ENCODE results near the gene ESF1.
A peak's percentile ranks its signal among the peaks of the same experiment; 100 is the strongest.

The ESF1 gene

DNA sequence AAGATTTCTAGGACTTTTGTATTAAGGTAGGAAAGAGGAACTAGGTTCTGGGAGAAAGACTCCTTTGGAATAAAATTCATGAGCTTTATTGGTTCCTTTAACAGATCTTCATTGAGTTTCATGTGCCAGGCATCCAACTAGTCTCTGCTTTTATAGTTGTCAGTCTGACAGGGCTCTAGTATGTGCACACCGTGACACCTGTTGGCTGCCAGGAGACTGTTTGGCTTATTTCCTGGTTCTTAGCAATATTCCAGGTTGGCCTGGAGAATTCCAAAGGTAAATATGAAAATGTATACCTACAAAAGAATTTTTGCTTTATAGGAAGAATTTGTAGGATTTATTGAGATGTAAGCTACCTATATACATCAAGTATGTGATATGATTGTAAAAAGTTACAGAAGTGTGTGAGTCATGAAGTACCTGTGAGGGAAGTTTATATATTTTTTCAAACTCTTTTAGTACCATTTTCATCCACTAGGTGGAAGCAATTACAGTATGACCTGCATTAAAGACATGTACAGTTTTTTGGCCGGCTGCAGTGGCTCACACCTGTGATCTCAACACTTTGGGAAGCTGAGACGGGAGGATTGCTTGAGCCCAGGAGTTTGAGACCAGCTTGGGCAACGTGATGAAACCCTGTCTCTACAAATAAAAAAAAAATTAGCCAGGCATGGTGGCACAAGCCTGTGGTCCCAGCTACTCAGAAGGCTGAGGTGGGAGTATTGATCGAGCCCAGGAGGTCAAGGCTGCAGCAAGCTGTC is 35.3 kb upstream of the ESF1 start:
- H3K4me3 ChIP-seq (replicated peaks; ENCODE audit: low read depth, low read length) = no peak overlapping the region
- peak; percentile 30 for TF ChIP-seq CTCF (IDR thresholded peaks at IDR 0.05; ENCODE audit: low read depth, low read length, missing control alignments)
- DNase-seq (ENCODE audit: extremely low read depth, low read depth) = peak; percentile 32

GRCh38 chr20:13817342-13817741 is 32.6 kb upstream of the ESF1 start:
- no peak for TF ChIP-seq CTCF (IDR thresholded peaks at IDR 0.05; ENCODE audit: low read depth, low read length, missing control alignments)
- no peak overlapping the region for H3K4me3 ChIP-seq (replicated peaks; ENCODE audit: low read depth, low read length)
- DNase-seq (ENCODE audit: extremely low read depth, low read depth) = no peak

DNA sequence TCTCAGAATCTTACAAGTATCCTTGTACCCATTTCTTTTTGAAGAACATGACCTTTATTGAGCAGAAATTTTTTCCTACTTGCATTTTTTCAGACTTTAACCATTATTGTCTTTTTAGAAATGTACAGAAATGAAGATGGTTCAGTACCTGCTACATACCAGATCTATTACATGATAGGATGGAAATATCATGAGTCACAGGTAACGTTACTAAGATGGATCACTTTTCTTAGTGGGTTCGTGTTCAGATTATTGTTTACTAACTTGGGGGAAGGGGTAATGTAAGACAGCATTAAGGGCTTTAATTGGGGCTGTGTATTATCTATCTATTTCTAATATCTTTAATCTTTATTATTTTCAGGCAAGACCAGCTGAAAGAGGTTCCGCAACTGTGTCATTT is 32.0 kb upstream of the ESF1 start:
- no peak for DNase-seq (ENCODE audit: extremely low read depth, low read depth)
- no peak overlapping the region for H3K4me3 ChIP-seq (replicated peaks; ENCODE audit: low read depth, low read length)
- no peak for TF ChIP-seq CTCF (IDR thresholded peaks at IDR 0.05; ENCODE audit: low read depth, low read length, missing control alignments)

DNA sequence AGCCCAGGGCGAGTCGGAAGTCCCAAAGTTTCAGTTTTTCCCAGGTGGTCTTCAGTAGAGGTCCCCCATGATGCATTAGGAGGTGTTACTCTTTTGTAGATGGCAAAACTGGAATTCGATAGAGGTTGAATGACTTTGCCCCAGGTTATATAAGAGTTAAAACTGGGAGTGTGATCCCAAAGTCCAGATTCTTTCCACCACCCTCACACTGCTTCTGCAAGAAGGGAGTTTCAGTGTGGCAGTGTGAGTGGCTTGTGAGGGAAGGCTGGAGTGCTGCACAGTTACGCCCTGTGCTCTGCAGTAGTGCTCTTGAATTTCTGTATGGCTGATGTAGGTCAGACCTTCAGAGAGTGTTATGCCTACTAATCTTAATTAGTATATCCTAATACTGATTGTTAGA is 30.0 kb upstream of the ESF1 start:
- no peak overlapping the region for H3K4me3 ChIP-seq (replicated peaks; ENCODE audit: low read depth, low read length)
- no peak for DNase-seq (ENCODE audit: extremely low read depth, low read depth)
- TF ChIP-seq CTCF (IDR thresholded peaks at IDR 0.05; ENCODE audit: low read depth, low read length, missing control alignments) = no peak

DNA sequence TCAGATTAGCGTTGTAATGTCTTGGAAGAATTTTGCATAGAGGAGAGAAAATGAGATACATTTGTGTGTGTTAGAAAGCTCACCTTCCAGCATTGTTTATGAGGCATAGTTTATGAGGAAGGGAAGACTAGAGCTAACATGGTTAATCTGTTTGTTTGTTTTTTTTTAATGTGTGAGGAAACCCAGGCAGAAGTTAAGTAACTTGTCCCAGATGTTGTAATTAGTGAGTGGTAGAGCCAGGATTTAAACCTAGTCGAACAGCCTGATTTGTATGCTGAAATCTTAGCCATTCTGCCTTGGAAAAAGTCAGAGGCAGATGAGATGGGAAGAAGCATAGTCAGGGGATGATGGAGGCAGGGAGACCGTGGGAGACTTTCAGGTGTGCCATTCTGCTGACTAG is 29.2 kb upstream of the ESF1 start:
- DNase-seq (ENCODE audit: extremely low read depth, low read depth) = no peak
- TF ChIP-seq CTCF (IDR thresholded peaks at IDR 0.05; ENCODE audit: low read depth, low read length, missing control alignments) = no peak
- H3K4me3 ChIP-seq (replicated peaks; ENCODE audit: low read depth, low read length) = no peak overlapping the region

GRCh38 chr20:13810446-13810845 is 25.7 kb upstream of the ESF1 start:
- H3K4me3 ChIP-seq (replicated peaks; ENCODE audit: low read depth, low read length) = no peak overlapping the region
- TF ChIP-seq CTCF (IDR thresholded peaks at IDR 0.05; ENCODE audit: low read depth, low read length, missing control alignments) = no peak
- no peak for DNase-seq (ENCODE audit: extremely low read depth, low read depth)

DNA sequence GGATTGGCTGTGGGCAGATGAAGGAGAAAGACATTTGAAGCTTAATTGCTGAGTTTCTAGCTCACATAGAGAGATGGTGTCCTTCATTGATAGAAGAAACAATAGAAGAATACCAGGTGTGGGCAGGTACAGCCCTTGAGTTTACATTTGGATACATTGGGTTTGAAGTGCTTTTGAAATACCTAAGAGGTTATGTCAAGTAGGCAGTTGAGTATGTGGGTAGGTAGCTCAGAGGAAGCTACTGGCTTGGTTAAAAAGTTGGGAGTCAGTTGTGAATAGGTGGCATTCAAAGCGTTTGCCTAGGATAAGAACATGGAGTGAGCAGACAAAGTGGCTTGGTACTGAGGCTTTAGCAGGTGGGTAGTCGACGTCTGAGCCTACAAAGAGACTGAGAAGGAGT is 25.1 kb upstream of the ESF1 start:
- no peak for TF ChIP-seq CTCF (IDR thresholded peaks at IDR 0.05; ENCODE audit: low read depth, low read length, missing control alignments)
- no peak overlapping the region for H3K4me3 ChIP-seq (replicated peaks; ENCODE audit: low read depth, low read length)
- no peak for DNase-seq (ENCODE audit: extremely low read depth, low read depth)

All from HFF-Myc (cell line).